Suprapubic skin (tissue), 4 donors: Measurements from ENCODE around the gene NECTIN3.

Source experiments
- EP300 ChIP-seq: sonication (generic); formaldehyde crosslinking; IDR thresholded peaks from one replicate; pipeline ENCODE4 v1.6.1; 2017; ENCODE audit warnings: antibody characterized with exemption
- POLR2A ChIP-seq, 2 donors: fragments of 450-650 bp; IDR thresholded peaks; one replicate each; pipeline ENCODE4 v1.6.1; 2017; ENCODE audit warnings: antibody characterized with exemption in 2 of 2, mild to moderate bottlenecking in 2 of 2, moderate library complexity in 2 of 2
- POLR2AphosphoS5 ChIP-seq, 3 donors: sonication (generic); formaldehyde crosslinking; IDR thresholded peaks; one replicate each; pipeline ENCODE4 v1.6.1; 2017; ENCODE audit warnings: antibody characterized with exemption in 3 of 3
- TF ChIP-seq, protein P1 (sequence below), 2 donors: fragments of 200-600 bp in 1 of 2; fragments of 450-650 bp in 1 of 2; sonication (generic) in 1 of 2; IDR thresholded peaks; one replicate each; pipeline ENCODE4 v1.5.1; 2016 to 2019; ENCODE audit warnings: antibody characterized with exemption in 2 of 2, mild to moderate bottlenecking in 1 of 2, moderate library complexity in 1 of 2

DNA sequence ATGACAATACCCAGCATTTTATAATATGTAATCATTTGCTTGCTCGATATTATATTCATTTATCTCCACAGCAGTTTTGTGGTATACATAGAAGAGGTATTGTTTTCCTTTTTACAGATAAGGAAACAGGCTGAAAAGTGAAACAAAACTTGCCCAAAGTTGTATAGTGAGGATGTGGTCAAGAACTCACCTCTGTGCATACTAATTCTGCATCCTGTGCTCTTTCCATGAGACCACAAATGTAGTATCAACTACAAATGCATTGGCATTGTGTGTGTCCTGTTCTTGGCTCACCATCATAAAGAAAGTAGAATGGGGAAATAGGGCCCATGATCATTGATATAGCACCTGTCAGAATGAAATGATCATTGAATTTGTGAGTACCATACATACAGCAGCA lies 167.3 kb downstream of the NECTIN3 start:
- TF ChIP-seq, protein P1, sequence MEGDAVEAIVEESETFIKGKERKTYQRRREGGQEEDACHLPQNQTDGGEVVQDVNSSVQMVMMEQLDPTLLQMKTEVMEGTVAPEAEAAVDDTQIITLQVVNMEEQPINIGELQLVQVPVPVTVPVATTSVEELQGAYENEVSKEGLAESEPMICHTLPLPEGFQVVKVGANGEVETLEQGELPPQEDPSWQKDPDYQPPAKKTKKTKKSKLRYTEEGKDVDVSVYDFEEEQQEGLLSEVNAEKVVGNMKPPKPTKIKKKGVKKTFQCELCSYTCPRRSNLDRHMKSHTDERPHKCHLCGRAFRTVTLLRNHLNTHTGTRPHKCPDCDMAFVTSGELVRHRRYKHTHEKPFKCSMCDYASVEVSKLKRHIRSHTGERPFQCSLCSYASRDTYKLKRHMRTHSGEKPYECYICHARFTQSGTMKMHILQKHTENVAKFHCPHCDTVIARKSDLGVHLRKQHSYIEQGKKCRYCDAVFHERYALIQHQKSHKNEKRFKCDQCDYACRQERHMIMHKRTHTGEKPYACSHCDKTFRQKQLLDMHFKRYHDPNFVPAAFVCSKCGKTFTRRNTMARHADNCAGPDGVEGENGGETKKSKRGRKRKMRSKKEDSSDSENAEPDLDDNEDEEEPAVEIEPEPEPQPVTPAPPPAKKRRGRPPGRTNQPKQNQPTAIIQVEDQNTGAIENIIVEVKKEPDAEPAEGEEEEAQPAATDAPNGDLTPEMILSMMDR (IDR thresholded peaks at IDR 0.05) = no peak
- TF ChIP-seq POLR2A (IDR thresholded peaks at IDR 0.05) = no peak
- no peak for TF ChIP-seq EP300
- no peak for TF ChIP-seq POLR2AphosphoS5 (IDR thresholded peaks at IDR 0.05)
